Neural cell (in vitro differentiated cells): ENCODE results near the gene NUP133. TPM values are rescaled to one million over a fixed set of nuclear protein-coding genes. Genes with fewer than 3 reads are reported as not detected.

Experiments
- H2AFZ ChIP-seq: fragments of 200-600, 300-800 bp; sonication (generic), shearing (Covaris generic); 2 replicates; pipeline ENCODE4 v1.6.0; 2014; ENCODE audit warnings: low read depth, mild to moderate bottlenecking, antibody characterized with exemption, low read length, moderate library complexity
- H3F3A ChIP-seq: fragments of 200-600 bp; shearing (Covaris generic); 2 replicates; pipeline ENCODE4 v1.6.1; 2016; ENCODE audit warnings: mild to moderate bottlenecking, moderate library complexity, mixed read lengths, antibody characterized with exemption, low read length; ENCODE audit not compliant: insufficient read depth, poor library complexity, severe bottlenecking
- H3K27ac ChIP-seq: fragments of 200-600, 300-800 bp; sonication (generic), shearing (Covaris generic); 2 replicates; pipeline ENCODE4 v1.5.1; 2014; ENCODE audit warnings: mild to moderate bottlenecking, low read length, moderate library complexity
- H3K27me3 ChIP-seq: fragments of 300-800, 200-600 bp; sonication (generic), shearing (Covaris generic); 2 replicates; pipeline ENCODE4 v1.6.0; 2014; ENCODE audit warnings: mild to moderate bottlenecking, low read depth, low read length, moderate library complexity; ENCODE audit not compliant: insufficient read depth
- H3K36me3 ChIP-seq: fragments of 300-800, 200-600 bp; sonication (generic), shearing (Covaris generic); 2 replicates; pipeline ENCODE4 v1.5.1; 2014; ENCODE audit warnings: mild to moderate bottlenecking, antibody characterized with exemption, low read length, moderate library complexity; ENCODE audit not compliant: insufficient read depth
- H3K4me2 ChIP-seq: fragments of 300-800, 200-600 bp; sonication (generic), shearing (Covaris generic); 2 replicates; pipeline ENCODE4 v1.6.0; 2014; ENCODE audit warnings: mild to moderate bottlenecking, low read length
- H3K4me3 ChIP-seq: fragments of 300-800, 200-600 bp; sonication (generic), shearing (Covaris generic); 2 replicates; pipeline ENCODE4 v1.5.1; 2014; ENCODE audit warnings: mild to moderate bottlenecking, low read length, moderate library complexity
- H3K79me2 ChIP-seq: fragments of 200-600 bp; shearing (Covaris generic); replicated peaks from 2 replicates; pipeline ENCODE4 v1.6.0; 2014; ENCODE audit warnings: mild to moderate bottlenecking, low read length, moderate library complexity; ENCODE audit not compliant: insufficient read depth
- H3K9ac ChIP-seq: fragments of 300-800, 200-600 bp; sonication (generic), shearing (Covaris generic); 2 replicates; pipeline ENCODE4 v1.6.1; 2016; ENCODE audit warnings: mild to moderate bottlenecking, low read length, mixed read lengths
- H3K9me2 ChIP-seq: fragments of 200-600 bp; shearing (Covaris generic); 2 replicates; pipeline ENCODE4 v1.6.1; 2016; ENCODE audit warnings: mild to moderate bottlenecking, low read length, mixed read lengths; ENCODE audit not compliant: insufficient read depth
- H3K9me3 ChIP-seq: fragments of 200-600, 300-800 bp; sonication (generic), shearing (Covaris generic); 2 replicates; pipeline ENCODE4 v1.6.1; 2016; ENCODE audit warnings: mild to moderate bottlenecking, mixed run types, low read length, moderate library complexity, mixed read lengths
- H4K20me1 ChIP-seq: fragments of 200-600 bp; shearing (Covaris generic); 2 replicates; pipeline ENCODE4 v1.6.1; 2016; ENCODE audit warnings: mild to moderate bottlenecking, mixed run types; ENCODE audit not compliant: insufficient read depth
- EP300 ChIP-seq: fragments of 450-650 bp; conservative IDR thresholded peaks from 2 replicates; pipeline ENCODE4 v1.6.1; 2014; ENCODE audit warnings: antibody characterized with exemption, mild to moderate bottlenecking, moderate library complexity; ENCODE audit not compliant: poor library complexity, severe bottlenecking
- EZH2 ChIP-seq: fragments of 200-600, 300-800 bp; shearing (Covaris generic), sonication (generic); IDR thresholded peaks from 2 replicates; pipeline ENCODE4 v1.6.1; 2014; ENCODE audit warnings: antibody characterized with exemption, low read length, borderline replicate concordance, mild to moderate bottlenecking; ENCODE audit not compliant: insufficient read depth, poor library complexity, severe bottlenecking
- MXI1 ChIP-seq: fragments of 450-650 bp; conservative IDR thresholded peaks from 2 replicates; pipeline ENCODE4 v1.6.1; 2014; ENCODE audit warnings: antibody characterized with exemption, mild to moderate bottlenecking; ENCODE audit not compliant: poor library complexity, severe bottlenecking
- POLR2AphosphoS5 ChIP-seq: IDR thresholded peaks from 2 replicates; pipeline ENCODE4 v1.6.1; 2012
- RAD21 ChIP-seq: fragments of 450-650 bp; conservative IDR thresholded peaks from 2 replicates; pipeline ENCODE4 v1.6.1; 2014; ENCODE audit warnings: antibody characterized with exemption, mild to moderate bottlenecking, moderate library complexity
- SMC3 ChIP-seq: fragments of 450-650 bp; conservative IDR thresholded peaks from 2 replicates; pipeline ENCODE4 v1.6.1; 2014; ENCODE audit warnings: antibody characterized with exemption, mild to moderate bottlenecking, moderate library complexity; ENCODE audit not compliant: poor library complexity
- TAF1 ChIP-seq: IDR thresholded peaks from 2 replicates; pipeline ENCODE4 v1.6.1; 2012; ENCODE audit warnings: low read depth
- polyA plus RNA-seq: library from polyadenylated mRNA; depleted of rRNA; stranded (reverse); fragments of >200 nt; gene quantifications from 2 replicates; pipeline ENCODE4 v1.2.3, GENCODE V29; 2014
- TF ChIP-seq, protein P1 (sequence below): IDR thresholded peaks from 2 replicates; pipeline ENCODE4 v1.6.1; 2012; ENCODE audit warnings: borderline replicate concordance
- TF ChIP-seq, protein P2 (sequence below): fragments of 450-650 bp; IDR thresholded peaks from 2 replicates; pipeline ENCODE4 v1.5.1; 2014; ENCODE audit warnings: antibody characterized with exemption, mild to moderate bottlenecking, moderate library complexity; ENCODE audit not compliant: poor library complexity, severe bottlenecking

Gene NUP133
- polyA plus RNA-seq, 1 donor from 2014 or later: 73.4 TPM

GRCh38 chr1:229464672-229465071, 43.5 kb downstream of the NUP133 start:
- peaks cover 5% of the 10 kb centered on the region for H3K36me3 ChIP-seq
- no peaks in the 10 kb centered on the region for H3K79me2 ChIP-seq
- no peak overlapping the region for H3K9ac ChIP-seq
- no peak overlapping the region for H3K27ac ChIP-seq
- no peaks in the 10 kb centered on the region for H3K9me3 ChIP-seq
- H3K9me2 ChIP-seq: no peaks in the 10 kb centered on the region
- H3K4me3 ChIP-seq: no peak overlapping the region
- no peaks in the 10 kb centered on the region for H4K20me1 ChIP-seq
- TF ChIP-seq EP300 (no peak), SMC3 (no peak), POLR2AphosphoS5 (no peak), MXI1 (no peak), TAF1 (no peak), RAD21 (no peak), EZH2 (no peak)
- TF ChIP-seq, protein P1, sequence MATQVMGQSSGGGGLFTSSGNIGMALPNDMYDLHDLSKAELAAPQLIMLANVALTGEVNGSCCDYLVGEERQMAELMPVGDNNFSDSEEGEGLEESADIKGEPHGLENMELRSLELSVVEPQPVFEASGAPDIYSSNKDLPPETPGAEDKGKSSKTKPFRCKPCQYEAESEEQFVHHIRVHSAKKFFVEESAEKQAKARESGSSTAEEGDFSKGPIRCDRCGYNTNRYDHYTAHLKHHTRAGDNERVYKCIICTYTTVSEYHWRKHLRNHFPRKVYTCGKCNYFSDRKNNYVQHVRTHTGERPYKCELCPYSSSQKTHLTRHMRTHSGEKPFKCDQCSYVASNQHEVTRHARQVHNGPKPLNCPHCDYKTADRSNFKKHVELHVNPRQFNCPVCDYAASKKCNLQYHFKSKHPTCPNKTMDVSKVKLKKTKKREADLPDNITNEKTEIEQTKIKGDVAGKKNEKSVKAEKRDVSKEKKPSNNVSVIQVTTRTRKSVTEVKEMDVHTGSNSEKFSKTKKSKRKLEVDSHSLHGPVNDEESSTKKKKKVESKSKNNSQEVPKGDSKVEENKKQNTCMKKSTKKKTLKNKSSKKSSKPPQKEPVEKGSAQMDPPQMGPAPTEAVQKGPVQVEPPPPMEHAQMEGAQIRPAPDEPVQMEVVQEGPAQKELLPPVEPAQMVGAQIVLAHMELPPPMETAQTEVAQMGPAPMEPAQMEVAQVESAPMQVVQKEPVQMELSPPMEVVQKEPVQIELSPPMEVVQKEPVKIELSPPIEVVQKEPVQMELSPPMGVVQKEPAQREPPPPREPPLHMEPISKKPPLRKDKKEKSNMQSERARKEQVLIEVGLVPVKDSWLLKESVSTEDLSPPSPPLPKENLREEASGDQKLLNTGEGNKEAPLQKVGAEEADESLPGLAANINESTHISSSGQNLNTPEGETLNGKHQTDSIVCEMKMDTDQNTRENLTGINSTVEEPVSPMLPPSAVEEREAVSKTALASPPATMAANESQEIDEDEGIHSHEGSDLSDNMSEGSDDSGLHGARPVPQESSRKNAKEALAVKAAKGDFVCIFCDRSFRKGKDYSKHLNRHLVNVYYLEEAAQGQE: no peak
- TF ChIP-seq, protein P2, sequence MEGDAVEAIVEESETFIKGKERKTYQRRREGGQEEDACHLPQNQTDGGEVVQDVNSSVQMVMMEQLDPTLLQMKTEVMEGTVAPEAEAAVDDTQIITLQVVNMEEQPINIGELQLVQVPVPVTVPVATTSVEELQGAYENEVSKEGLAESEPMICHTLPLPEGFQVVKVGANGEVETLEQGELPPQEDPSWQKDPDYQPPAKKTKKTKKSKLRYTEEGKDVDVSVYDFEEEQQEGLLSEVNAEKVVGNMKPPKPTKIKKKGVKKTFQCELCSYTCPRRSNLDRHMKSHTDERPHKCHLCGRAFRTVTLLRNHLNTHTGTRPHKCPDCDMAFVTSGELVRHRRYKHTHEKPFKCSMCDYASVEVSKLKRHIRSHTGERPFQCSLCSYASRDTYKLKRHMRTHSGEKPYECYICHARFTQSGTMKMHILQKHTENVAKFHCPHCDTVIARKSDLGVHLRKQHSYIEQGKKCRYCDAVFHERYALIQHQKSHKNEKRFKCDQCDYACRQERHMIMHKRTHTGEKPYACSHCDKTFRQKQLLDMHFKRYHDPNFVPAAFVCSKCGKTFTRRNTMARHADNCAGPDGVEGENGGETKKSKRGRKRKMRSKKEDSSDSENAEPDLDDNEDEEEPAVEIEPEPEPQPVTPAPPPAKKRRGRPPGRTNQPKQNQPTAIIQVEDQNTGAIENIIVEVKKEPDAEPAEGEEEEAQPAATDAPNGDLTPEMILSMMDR: no peak
- no peaks in the 10 kb centered on the region for H3F3A ChIP-seq
- H2AFZ ChIP-seq: no peak overlapping the region
- no peak overlapping the region for H3K4me2 ChIP-seq
- H3K27me3 ChIP-seq: no peaks in the 10 kb centered on the region

GRCh38 chr1:229461032-229461668, 47.0 kb downstream of the NUP133 start:
- H3K79me2 ChIP-seq: no peaks in the 10 kb centered on the region
- H4K20me1 ChIP-seq: no peaks in the 10 kb centered on the region
- no peak overlapping the region for H3K4me3 ChIP-seq
- no peak overlapping the region for H3K9ac ChIP-seq
- H3K9me3 ChIP-seq: no peaks in the 10 kb centered on the region
- no peaks in the 10 kb centered on the region for H3F3A ChIP-seq
- no peak overlapping the region for H3K27ac ChIP-seq
- H3K27me3 ChIP-seq: no peaks in the 10 kb centered on the region
- no peak for TF ChIP-seq EP300
- no peak for TF ChIP-seq POLR2AphosphoS5
- TF ChIP-seq MXI1: no peak
- TF ChIP-seq, protein P2: no peak
- no peak for TF ChIP-seq TAF1
- no peak overlapping the region for H3K4me2 ChIP-seq
- no peaks in the 10 kb centered on the region for H3K9me2 ChIP-seq
- H3K36me3 ChIP-seq: peaks cover 5% of the 10 kb centered on the region
- no peak overlapping the region for H2AFZ ChIP-seq
